ENCODE measurements around the gene KCTD16. TPM values are rescaled to one million over a fixed set of nuclear protein-coding genes. Genes with fewer than 3 reads are reported as not detected.

KCTD16 gene
- total RNA-seq, 1 experiment from 2014 or later = 0.08 TPM

DNA sequence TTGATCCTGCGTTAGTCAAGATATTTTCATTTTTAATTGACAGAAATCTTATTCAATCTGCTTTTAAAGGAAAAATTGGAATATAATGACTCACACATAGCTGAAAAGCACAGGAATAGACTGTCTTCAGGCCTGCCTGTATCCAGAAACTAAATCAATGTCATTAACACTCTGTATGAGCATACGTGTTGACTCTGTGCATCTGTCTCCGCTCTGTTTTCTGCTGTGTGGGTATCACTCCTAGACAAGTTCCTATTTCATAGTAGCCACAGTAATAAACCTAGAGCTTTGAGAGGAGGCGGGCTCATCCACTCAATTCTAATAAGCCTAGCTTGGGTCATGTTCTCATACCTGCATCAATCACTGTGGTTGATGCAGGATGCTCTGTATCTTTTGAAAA is 267.6 kb downstream of the KCTD16 start:
- Histone ChIP-seq H3K4me3 (ENCODE audit: low read depth in 2 of 2, low read length in 2 of 2) (no peak overlapping the region), H3K9me3 (ENCODE audit: control insufficient read depth, insufficient read depth, low read depth, low read length) (0 out of 2 replicates have a peak, but pooled peaks cover 6% of the 10 kb centered on the region), H3K27me3 (ENCODE audit: control insufficient read depth, insufficient read depth, low read length) (no peaks in the 10 kb centered on the region), H3K4me1 (ENCODE audit: control insufficient read depth, insufficient read depth, low read length) (no peaks in the 10 kb centered on the region), H3K36me3 (ENCODE audit: control insufficient read depth, insufficient read depth, low read length) (no peaks in the 10 kb centered on the region), H3K27ac (ENCODE audit: low read length) (no peak overlapping the region)
- DNase-seq (ENCODE audit: low read depth, low spot score) = no peak
- ChIA-PET POLR2A (no interaction called here), CTCF (no interaction called here)
- ATAC-seq = no peak
- in situ Hi-C loops (cut with HindIII; ENCODE audit: low pct_unique_long_range_greater_than_20kb, low sequenced_read_pairs) (no loop called here), intact Hi-C loops (cut with micrococcal nuclease; ENCODE audit: unreplicated experiment) (no loop called here)
- TF ChIP-seq POLR2AphosphoS5 (IDR thresholded peaks at IDR 0.05; ENCODE audit: low read depth, low read length) (no peak), SIN3A (IDR thresholded peaks at IDR 0.05; ENCODE audit: borderline replicate concordance, insufficient read depth, low read depth, low read length) (no peak), CTCF (IDR thresholded peaks at IDR 0.05) (no peak), TCF7L2 (IDR thresholded peaks at IDR 0.05; ENCODE audit: low read depth, low read length) (no peak)
- TF ChIP-seq, protein P1, sequence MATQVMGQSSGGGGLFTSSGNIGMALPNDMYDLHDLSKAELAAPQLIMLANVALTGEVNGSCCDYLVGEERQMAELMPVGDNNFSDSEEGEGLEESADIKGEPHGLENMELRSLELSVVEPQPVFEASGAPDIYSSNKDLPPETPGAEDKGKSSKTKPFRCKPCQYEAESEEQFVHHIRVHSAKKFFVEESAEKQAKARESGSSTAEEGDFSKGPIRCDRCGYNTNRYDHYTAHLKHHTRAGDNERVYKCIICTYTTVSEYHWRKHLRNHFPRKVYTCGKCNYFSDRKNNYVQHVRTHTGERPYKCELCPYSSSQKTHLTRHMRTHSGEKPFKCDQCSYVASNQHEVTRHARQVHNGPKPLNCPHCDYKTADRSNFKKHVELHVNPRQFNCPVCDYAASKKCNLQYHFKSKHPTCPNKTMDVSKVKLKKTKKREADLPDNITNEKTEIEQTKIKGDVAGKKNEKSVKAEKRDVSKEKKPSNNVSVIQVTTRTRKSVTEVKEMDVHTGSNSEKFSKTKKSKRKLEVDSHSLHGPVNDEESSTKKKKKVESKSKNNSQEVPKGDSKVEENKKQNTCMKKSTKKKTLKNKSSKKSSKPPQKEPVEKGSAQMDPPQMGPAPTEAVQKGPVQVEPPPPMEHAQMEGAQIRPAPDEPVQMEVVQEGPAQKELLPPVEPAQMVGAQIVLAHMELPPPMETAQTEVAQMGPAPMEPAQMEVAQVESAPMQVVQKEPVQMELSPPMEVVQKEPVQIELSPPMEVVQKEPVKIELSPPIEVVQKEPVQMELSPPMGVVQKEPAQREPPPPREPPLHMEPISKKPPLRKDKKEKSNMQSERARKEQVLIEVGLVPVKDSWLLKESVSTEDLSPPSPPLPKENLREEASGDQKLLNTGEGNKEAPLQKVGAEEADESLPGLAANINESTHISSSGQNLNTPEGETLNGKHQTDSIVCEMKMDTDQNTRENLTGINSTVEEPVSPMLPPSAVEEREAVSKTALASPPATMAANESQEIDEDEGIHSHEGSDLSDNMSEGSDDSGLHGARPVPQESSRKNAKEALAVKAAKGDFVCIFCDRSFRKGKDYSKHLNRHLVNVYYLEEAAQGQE (IDR thresholded peaks at IDR 0.05; ENCODE audit: insufficient read depth in 1 of 2, low read depth in 2 of 2, low read length in 1 of 2) = no peak
- no TSS peak for BruUV-seq (replicated peaks)

- Histone ChIP-seq H3K27me3 (ENCODE audit: control insufficient read depth, insufficient read depth, low read length) (no peaks in the 10 kb centered on the region), H3K27ac (ENCODE audit: low read length) (no peak overlapping the region), H3K9me3 (ENCODE audit: control insufficient read depth, insufficient read depth, low read depth, low read length) (0 out of 2 replicates have a peak, but pooled peaks cover 2% of the 10 kb centered on the region), H3K36me3 (ENCODE audit: control insufficient read depth, insufficient read depth, low read length) (no peaks in the 10 kb centered on the region), H3K4me1 (ENCODE audit: control insufficient read depth, insufficient read depth, low read length) (no peaks in the 10 kb centered on the region), H3K4me3 (ENCODE audit: low read depth in 2 of 2, low read length in 2 of 2) (no peak overlapping the region)
- in situ Hi-C loops (cut with HindIII; ENCODE audit: low pct_unique_long_range_greater_than_20kb, low sequenced_read_pairs) (no loop called here), intact Hi-C loops (cut with micrococcal nuclease; ENCODE audit: unreplicated experiment) (no loop called here)
- ChIA-PET POLR2A (no interaction called here), CTCF (no interaction called here)
- ATAC-seq (no peak), DNase-seq (ENCODE audit: low read depth, low spot score) (no peak)
- TF ChIP-seq POLR2AphosphoS5 (IDR thresholded peaks at IDR 0.05; ENCODE audit: low read depth, low read length) (no peak), SIN3A (IDR thresholded peaks at IDR 0.05; ENCODE audit: borderline replicate concordance, insufficient read depth, low read depth, low read length) (no peak), TCF7L2 (IDR thresholded peaks at IDR 0.05; ENCODE audit: low read depth, low read length) (no peak), CTCF (IDR thresholded peaks at IDR 0.05) (no peak)
- TF ChIP-seq, protein P1 (IDR thresholded peaks at IDR 0.05; ENCODE audit: insufficient read depth in 1 of 2, low read depth in 2 of 2, low read length in 1 of 2) = no peak
- no TSS peak for BruUV-seq (replicated peaks)
Observed at GRCh38 chr5:144448457-144448856, 277.8 kb downstream of the KCTD16 start.

Measured in Panc1 (cell line).